Cardiac muscle cell (in vitro differentiated cells and primary cell): ENCODE data around the gene ARFGAP2. TPM values are rescaled to one million over a fixed set of nuclear protein-coding genes. Genes with fewer than 3 reads are reported as not detected.
A peak's percentile ranks its signal among the peaks of the same experiment; 100 is the strongest.

Source experiments
- DNase-seq, 2 donors: peaks; one replicate each; pipeline versions ENCODE4 v3.0.0 to v3.0.0-alpha.2; 2010 to 2017; ENCODE audit warnings: low read depth in 1 of 2, low spot score in 1 of 2
- H3K27ac ChIP-seq: fragments of 200-600 bp; sonication (generic); 2 replicates; pipeline ENCODE4 v1.5.1; 2016
- H3K27me3 ChIP-seq: fragments of 200-600 bp; sonication (generic); 2 replicates; pipeline ENCODE4 v1.6.0; 2016; ENCODE audit warnings: control low read depth
- H3K36me3 ChIP-seq: fragments of 200-600 bp; sonication (generic); 2 replicates; pipeline ENCODE4 v1.5.1; 2016; ENCODE audit warnings: control low read depth
- H3K4me1 ChIP-seq: fragments of 200-600 bp; sonication (generic); 2 replicates; pipeline ENCODE4 v1.8.1; 2017; ENCODE audit warnings: low read depth, mild to moderate bottlenecking, mixed run types
- H3K4me3 ChIP-seq: fragments of 200-600 bp; sonication (generic); 2 replicates; pipeline ENCODE4 v1.5.1; 2016; ENCODE audit warnings: mild to moderate bottlenecking
- H3K9me3 ChIP-seq: fragments of 200-600 bp; sonication (generic); 2 replicates; pipeline ENCODE4 v1.5.1; 2017; ENCODE audit warnings: low read depth, mild to moderate bottlenecking, control low read depth
- polyA plus RNA-seq: library from polyadenylated mRNA; unstranded; fragments of >200 nt; fragmentation: Nextera tagmentation; extraction: Ambion mirVana; gene quantifications from 2 replicates; pipeline ENCODE4 v1.2.1, GENCODE V29; 2016
- total RNA-seq: library from RNA; depleted of rRNA; stranded (reverse); fragments of >200 nt; gene quantifications from 2 replicates; pipeline ENCODE4 v1.2.3, GENCODE V29; 2016
- TF ChIP-seq, protein P1 (sequence below): IDR thresholded peaks from 2 replicates; pipeline ENCODE4 v1.5.1; 2012; ENCODE audit warnings: low read depth, mild to moderate bottlenecking, low read length

The ARFGAP2 gene
- total and polyA plus RNA-seq, 2 experiments from 2014 or later: 107 to 136 TPM

DNA sequence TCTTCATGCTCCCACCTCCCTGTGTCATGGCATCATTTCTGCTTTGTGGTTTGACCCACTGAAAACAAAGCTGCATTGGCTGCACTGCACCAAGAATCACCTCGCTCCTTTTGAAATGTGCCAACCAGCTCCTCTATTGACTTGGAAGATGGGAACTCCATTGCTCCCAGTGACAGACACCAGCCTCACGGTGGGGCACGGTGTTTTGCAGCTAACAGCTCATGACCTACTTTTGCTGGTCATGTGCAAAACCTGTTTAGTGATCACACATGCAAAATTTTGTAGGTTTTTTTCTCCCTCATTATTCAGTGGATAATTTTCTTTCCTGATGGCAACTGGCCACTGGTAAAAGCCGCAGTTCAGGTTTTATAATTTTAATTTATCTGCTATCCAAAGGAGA is 36.8 kb downstream of the ARFGAP2 start:
- Histone ChIP-seq H3K36me3 (no peaks in the 10 kb centered on the region), H3K27ac (no peak overlapping the region), H3K4me1 (no peaks in the 10 kb centered on the region), H3K9me3 (no peaks in the 10 kb centered on the region), H3K27me3 (no peaks in the 10 kb centered on the region), H3K4me3 (no peak overlapping the region)
- no peak for DNase-seq
- TF ChIP-seq, protein P1, sequence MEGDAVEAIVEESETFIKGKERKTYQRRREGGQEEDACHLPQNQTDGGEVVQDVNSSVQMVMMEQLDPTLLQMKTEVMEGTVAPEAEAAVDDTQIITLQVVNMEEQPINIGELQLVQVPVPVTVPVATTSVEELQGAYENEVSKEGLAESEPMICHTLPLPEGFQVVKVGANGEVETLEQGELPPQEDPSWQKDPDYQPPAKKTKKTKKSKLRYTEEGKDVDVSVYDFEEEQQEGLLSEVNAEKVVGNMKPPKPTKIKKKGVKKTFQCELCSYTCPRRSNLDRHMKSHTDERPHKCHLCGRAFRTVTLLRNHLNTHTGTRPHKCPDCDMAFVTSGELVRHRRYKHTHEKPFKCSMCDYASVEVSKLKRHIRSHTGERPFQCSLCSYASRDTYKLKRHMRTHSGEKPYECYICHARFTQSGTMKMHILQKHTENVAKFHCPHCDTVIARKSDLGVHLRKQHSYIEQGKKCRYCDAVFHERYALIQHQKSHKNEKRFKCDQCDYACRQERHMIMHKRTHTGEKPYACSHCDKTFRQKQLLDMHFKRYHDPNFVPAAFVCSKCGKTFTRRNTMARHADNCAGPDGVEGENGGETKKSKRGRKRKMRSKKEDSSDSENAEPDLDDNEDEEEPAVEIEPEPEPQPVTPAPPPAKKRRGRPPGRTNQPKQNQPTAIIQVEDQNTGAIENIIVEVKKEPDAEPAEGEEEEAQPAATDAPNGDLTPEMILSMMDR: no peak

DNA sequence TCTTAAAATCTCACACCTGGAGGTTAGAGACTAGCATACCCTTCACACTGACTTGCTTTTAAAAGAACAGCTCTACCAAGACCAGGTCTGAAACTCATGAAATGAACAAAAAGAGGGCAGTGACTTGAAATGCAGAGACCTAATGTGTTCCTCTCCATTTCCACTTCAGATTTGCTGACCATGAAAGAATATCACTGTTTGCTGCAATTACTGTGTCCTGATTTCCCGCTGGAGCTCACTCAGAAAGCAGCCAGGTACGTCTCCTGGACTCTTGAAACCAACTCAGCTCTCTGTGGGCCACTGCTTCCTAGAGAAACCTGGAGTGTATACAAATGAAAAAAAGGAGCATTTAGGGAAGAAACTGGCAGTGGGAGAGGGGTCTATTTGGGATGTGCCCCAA is 39.2 kb downstream of the ARFGAP2 start:
- Histone ChIP-seq H3K4me1 (peaks cover 14% of the 10 kb centered on the region), H3K4me3 (no peak overlapping the region), H3K27ac (no peak overlapping the region), H3K9me3 (no peaks in the 10 kb centered on the region), H3K27me3 (no peaks in the 10 kb centered on the region), H3K36me3 (no peaks in the 10 kb centered on the region)
- TF ChIP-seq, protein P1: no peak
- no peak for DNase-seq

DNA sequence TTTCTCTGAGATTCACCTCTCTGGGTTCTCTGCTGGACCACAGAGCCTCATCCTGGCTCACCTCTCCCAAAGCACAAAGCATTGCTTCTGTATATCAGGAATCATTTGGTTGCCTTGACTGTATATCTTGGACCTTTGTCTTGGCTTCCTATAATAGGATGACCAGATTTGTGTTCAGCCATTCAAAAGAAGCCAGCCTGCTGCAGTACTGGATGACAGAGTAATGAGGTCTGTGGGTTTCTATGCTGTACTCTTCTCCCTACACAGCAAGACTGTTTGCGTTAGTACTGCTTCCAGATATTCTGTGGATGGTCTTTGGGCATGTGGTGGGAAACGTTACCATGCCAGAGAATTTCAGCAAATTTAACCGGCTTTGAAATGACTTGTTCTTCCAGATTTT is 39.8 kb downstream of the ARFGAP2 start:
- Histone ChIP-seq H3K4me3 (no peak overlapping the region), H3K36me3 (no peaks in the 10 kb centered on the region), H3K27ac (no peak overlapping the region), H3K4me1 (peaks cover 17% of the 10 kb centered on the region), H3K9me3 (no peaks in the 10 kb centered on the region), H3K27me3 (no peaks in the 10 kb centered on the region)
- no peak for DNase-seq
- TF ChIP-seq, protein P1: no peak

DNA sequence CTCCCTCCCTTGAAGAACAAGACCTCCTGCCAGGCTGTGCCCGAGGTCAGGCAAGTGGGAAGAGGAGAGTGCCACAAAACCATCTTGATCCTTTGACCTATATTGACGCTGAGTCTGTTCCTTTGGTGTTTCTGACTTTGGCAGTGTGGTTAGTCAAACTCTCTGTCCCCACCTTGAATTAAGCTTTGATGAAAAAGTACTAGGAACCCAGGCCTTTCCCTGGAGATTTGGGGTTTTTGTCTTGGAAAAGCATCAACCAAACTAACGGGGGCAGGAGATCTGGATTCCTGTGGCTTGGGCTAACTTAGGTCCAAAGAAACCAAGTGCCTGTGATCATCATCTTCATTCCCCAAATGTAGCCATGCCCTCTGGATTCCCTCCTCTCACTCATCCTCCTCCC is 40.4 kb downstream of the ARFGAP2 start:
- Histone ChIP-seq H3K36me3 (no peaks in the 10 kb centered on the region), H3K9me3 (no peaks in the 10 kb centered on the region), H3K4me3 (no peak overlapping the region), H3K27me3 (no peaks in the 10 kb centered on the region), H3K4me1 (peaks cover 17% of the 10 kb centered on the region), H3K27ac (peak overlapping the region; percentile 21)
- no peak for DNase-seq
- TF ChIP-seq, protein P1: no peak

DNA sequence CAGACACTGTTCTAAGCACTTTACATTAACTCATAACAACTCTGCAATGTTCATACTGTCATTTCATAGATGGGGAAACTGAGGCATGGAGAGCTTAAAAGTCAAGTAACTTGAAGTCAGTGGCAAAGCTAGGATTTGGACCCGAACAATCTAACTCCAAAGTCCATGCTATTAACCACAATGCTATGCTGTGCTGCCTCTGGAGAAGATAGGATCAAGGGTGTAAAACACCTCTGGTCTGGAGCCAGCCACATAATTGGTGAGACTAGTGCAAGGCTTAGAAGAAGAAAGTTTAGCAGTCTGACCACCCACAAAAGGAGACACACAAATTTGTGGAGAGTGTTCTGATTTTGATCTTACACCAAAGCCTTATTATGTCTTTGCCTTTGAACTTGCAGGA is 43.7 kb downstream of the ARFGAP2 start:
- Histone ChIP-seq H3K27ac (no peak overlapping the region), H3K36me3 (no peaks in the 10 kb centered on the region), H3K9me3 (no peaks in the 10 kb centered on the region), H3K27me3 (no peaks in the 10 kb centered on the region), H3K4me1 (peaks cover 17% of the 10 kb centered on the region), H3K4me3 (no peak overlapping the region)
- DNase-seq: no peak
- TF ChIP-seq, protein P1: no peak

DNA sequence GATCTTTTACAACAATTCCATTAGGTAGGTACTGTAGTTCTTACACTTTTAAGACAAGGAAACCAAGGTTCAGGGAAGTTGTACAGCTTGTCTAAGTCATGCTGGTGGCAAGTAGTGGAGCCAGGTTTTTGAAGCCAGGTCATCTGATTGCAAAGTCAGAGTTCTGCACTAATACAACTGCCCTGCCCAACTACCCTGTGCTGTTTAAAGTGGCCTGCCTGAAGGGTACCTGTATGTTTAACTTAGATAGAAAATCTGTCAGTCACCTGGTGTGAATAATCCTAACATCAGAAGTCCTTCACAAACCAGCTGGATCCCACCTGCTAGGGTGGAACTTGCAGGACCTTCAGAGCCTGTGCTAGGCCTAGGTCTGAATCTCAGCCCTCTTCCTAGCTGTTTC is 44.2 kb downstream of the ARFGAP2 start:
- TF ChIP-seq, protein P1: no peak
- Histone ChIP-seq H3K9me3 (no peaks in the 10 kb centered on the region), H3K27me3 (no peaks in the 10 kb centered on the region), H3K4me1 (peaks cover 17% of the 10 kb centered on the region), H3K27ac (no peak overlapping the region), H3K4me3 (no peak overlapping the region), H3K36me3 (no peaks in the 10 kb centered on the region)
- DNase-seq: no peak
